ENCODE data around the gene ELK4. TPM values are rescaled to one million over a fixed set of nuclear protein-coding genes. Genes with fewer than 3 reads are reported as not detected.

ELK4 gene
- total and polyA plus RNA-seq, 2 donors (not counting 3 experiments of a cell fraction or from before 2014, with no cell fraction given) = 8.7 to 107 TPM

GRCh38 chr1:205677167-205677566 is 45.4 kb upstream of the ELK4 start:
- Histone ChIP-seq H3K9me1 (replicated peaks; ENCODE audit: control insufficient read depth, extremely low read depth, insufficient read depth, low read length) (no peaks in the 10 kb centered on the region), H3K4me1 (ENCODE audit: control insufficient read depth, extremely low read depth, insufficient read depth, low read length) (peaks cover 19% of the 10 kb centered on the region), H3K9me3 (replicated peaks; ENCODE audit: control insufficient read depth, insufficient read depth, low read length) (no peaks in the 10 kb centered on the region), H3K27me3 (ENCODE audit: control insufficient read depth in 2 of 2, insufficient read depth in 2 of 2, low read length in 2 of 2) (no peaks in the 10 kb centered on the region), H3K4me2 (ENCODE audit: insufficient read depth, low read length) (no peak overlapping the region), H3K36me3 (ENCODE audit: control insufficient read depth in 2 of 2, extremely low read depth in 1 of 2, insufficient read depth in 2 of 2, low read length in 2 of 2) (no peaks in the 10 kb centered on the region), H4K20me1 (replicated peaks; ENCODE audit: control insufficient read depth, extremely low read depth, insufficient read depth, low read length) (no peaks in the 10 kb centered on the region), H2AFZ (ENCODE audit: low read depth, low read length) (no peak overlapping the region), H3K27ac (ENCODE audit: insufficient read depth, low read depth, low read length) (no peak overlapping the region), H3K9ac (replicated peaks; ENCODE audit: extremely low read depth, insufficient read depth, low read length) (no peak overlapping the region), H3K79me2 (ENCODE audit: control insufficient read depth, insufficient read depth, low read length) (peaks cover 11% of the 10 kb centered on the region), H3K4me3 (replicated peaks in 1 of 3; ENCODE audit: insufficient read depth in 1 of 3, low read depth in 1 of 3, low read length in 3 of 3) (no peak overlapping the region)
- TF ChIP-seq EZH2 (IDR thresholded peaks at IDR 0.05; ENCODE audit: borderline replicate concordance, low read depth, low read length, severe bottlenecking) (no peak), CTCF (IDR thresholded peaks at IDR 0.05; ENCODE audit: extremely low read depth in 1 of 2, insufficient read depth in 1 of 2, low read depth in 1 of 2, low read length in 2 of 2) (no peak), POLR2AphosphoS5 (IDR thresholded peaks at IDR 0.05; ENCODE audit: insufficient read depth, low read depth, low read length) (no peak), MYC (IDR thresholded peaks at IDR 0.05; ENCODE audit: low read depth, low read length) (no peak), JUN (IDR thresholded peaks at IDR 0.05; ENCODE audit: borderline replicate concordance, insufficient read depth, insufficient read length, low read depth) (no peak), FOS (IDR thresholded peaks at IDR 0.05; ENCODE audit: borderline replicate concordance, insufficient read depth, low read length) (no peak), GATA2 (IDR thresholded peaks at IDR 0.05; ENCODE audit: insufficient read depth, insufficient read length, low read depth, low read length) (no peak), POLR2A (IDR thresholded peaks at IDR 0.05; ENCODE audit: low read depth, low read length) (no peak), MAX (IDR thresholded peaks at IDR 0.05; ENCODE audit: insufficient read depth, insufficient read length) (no peak)
- POLR2A ChIA-PET = no interaction called here
- BruUV-seq (replicated peaks) = no TSS peak
- FAIRE-seq = no peak
- DNase-seq (ENCODE audit: low read depth, low spot score) = no peak
- intact Hi-C loops (cut with micrococcal nuclease) = no loop called here
- dilution Hi-C loops (cut with MboI; ENCODE audit: extremely low pct_ligation_motif_present, low sequenced_read_pairs) = no loop called here
- CTCF ChIA-PET = interaction anchor here (0.8 to 7.3 kb wide), 6 partner anchors 8 to 77 kb away, joined by 3 to 90 read pairs (median 11); no protein-coding TSS in a partner anchor
